Thymus (tissue), 11 donors: ENCODE data around the gene TMEM41B. TPM values are rescaled to one million over a fixed set of nuclear protein-coding genes. Genes with fewer than 3 reads are reported as not detected.
"Not testable (repeated sequence)": the region's sequence is repeated elsewhere in the genome, so short reads cannot be mapped to it uniquely, and the experiment has no call there.

ENCODE experiments used
- DNase-seq, 9 donors: peaks; one replicate each; pipeline ENCODE4 v3.0.0-alpha.2; 2013; ENCODE audit warnings: low spot score in 9 of 9, low read depth in 6 of 9, missing footprints in 1 of 9
- H3K27ac ChIP-seq, 2 donors: one replicate each; pipeline ENCODE4 v1.5.1; 2013; ENCODE audit warnings: control low read depth in 1 of 2, low read depth in 1 of 2, low read length in 1 of 2, mild to moderate bottlenecking in 1 of 2, moderate library complexity in 1 of 2
- H3K27me3 ChIP-seq, 2 donors: one replicate each; pipeline ENCODE4 v1.5.1; 2013; ENCODE audit warnings: low read length in 1 of 2; ENCODE audit not compliant: control insufficient read depth in 2 of 2, insufficient read depth in 1 of 2
- H3K36me3 ChIP-seq, 2 donors: one replicate each; pipeline ENCODE4 v1.5.1; 2013; ENCODE audit warnings: low read length in 1 of 2, mild to moderate bottlenecking in 1 of 2, moderate library complexity in 1 of 2; ENCODE audit not compliant: control insufficient read depth in 2 of 2, insufficient read depth in 2 of 2
- H3K4me1 ChIP-seq, 2 donors: one replicate each; pipeline ENCODE4 v1.5.1; 2013; ENCODE audit warnings: low read length in 2 of 2; ENCODE audit not compliant: control insufficient read depth in 2 of 2, insufficient read depth in 2 of 2
- H3K4me3 ChIP-seq, 2 donors: one replicate each; pipeline ENCODE4 v1.5.1; 2013; ENCODE audit warnings: low read length in 2 of 2, control low read depth in 1 of 2, mild to moderate bottlenecking in 1 of 2
- H3K9me3 ChIP-seq, 2 donors: one replicate each; pipeline ENCODE4 v1.5.1; 2013; ENCODE audit warnings: low read length in 1 of 2, mild to moderate bottlenecking in 1 of 2; ENCODE audit not compliant: control insufficient read depth in 2 of 2, insufficient read depth in 1 of 2
- WGBS: extraction: QIAGEN DNeasy Blood & Tissue Kit; methylation state at CpG from one replicate; pipeline ENCODE4 v1.1.7; 2013; 5-methylcytosine and 5-hydroxymethylcytosine counted together
- polyA plus RNA-seq: library from polyadenylated mRNA; stranded (reverse); fragments of 200-250 nt; gene quantifications from one replicate; pipeline ENCODE4 v1.2.3, GENCODE V29; 2013
- total RNA-seq: library from RNA; stranded (reverse); fragments of 120-200 nt; gene quantifications from one replicate; pipeline ENCODE4 v1.2.4, GENCODE V29; 2013
- donor health status: healthy.

Gene TMEM41B
- total and polyA plus RNA-seq, 2 donors = 24.9 to 36.6 TPM

DNA sequence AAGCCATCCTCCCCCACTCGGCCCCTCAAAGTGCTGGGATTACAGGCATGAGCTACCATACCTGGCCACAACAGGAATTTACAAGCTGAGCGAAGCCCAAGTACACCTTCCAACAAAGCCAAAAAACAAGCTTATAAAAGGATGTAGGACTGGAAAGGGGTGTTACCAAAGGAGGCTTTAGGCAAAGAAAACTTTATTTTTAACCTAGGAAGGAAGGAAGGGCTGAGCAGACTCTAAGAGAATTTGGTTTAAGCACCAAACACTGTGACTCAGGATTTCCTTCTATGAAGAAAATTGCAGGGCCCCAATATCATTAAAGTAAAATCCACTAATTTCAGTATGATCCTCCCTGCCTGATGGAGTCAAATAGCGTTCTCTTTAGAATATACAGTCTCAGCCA is 61.3 kb downstream of the TMEM41B start:
- Histone ChIP-seq H3K27ac (no peak overlapping the region), H3K4me1 (peaks cover 9 to 45% of the 10 kb centered on the region in 2 donors), H3K4me3 (no peak overlapping the region), H3K36me3 (no peaks in the 10 kb centered on the region), H3K27me3 (no peaks in the 10 kb centered on the region), H3K9me3 (no peaks in the 10 kb centered on the region)
- DNase-seq = no peak
- 48% methylated on average over 3 of the region's 3 CpGs for WGBS

DNA sequence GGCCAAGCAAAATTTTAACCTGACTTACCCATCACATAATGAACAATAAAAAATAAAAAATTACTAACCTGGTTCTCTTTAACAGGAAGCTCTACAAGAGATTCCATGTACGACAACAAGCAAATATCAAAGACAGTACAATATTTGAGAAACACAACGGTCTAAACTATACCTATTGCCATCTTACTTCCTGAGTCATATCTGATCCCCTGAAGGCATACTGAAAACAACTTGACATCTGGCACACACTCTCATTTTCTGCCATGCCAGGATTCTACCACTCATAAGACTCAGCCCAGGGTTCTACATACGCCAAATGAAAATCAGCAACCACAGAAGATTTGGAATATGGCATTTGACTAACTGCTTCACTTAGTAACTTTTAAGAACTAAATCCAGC is 63.1 kb downstream of the TMEM41B start:
- peak in 1 of 9 donors; percentile 49 for DNase-seq
- no peaks in the 10 kb centered on the region for H3K36me3 ChIP-seq
- H3K9me3 ChIP-seq = no peaks in the 10 kb centered on the region
- H3K27me3 ChIP-seq = no peaks in the 10 kb centered on the region
- no peak overlapping the region for H3K4me3 ChIP-seq
- H3K4me1 ChIP-seq = peaks cover 9 to 51% of the 10 kb centered on the region in 2 donors
- 22% methylated on average over 3 of the region's 3 CpGs for WGBS
- H3K27ac ChIP-seq = peak overlapping the region; percentile 42 to 58

GRCh38 chr11:9250139-9250582 is 64.2 kb downstream of the TMEM41B start:
- H3K27ac ChIP-seq = peak overlapping the region; percentile 60 to 66
- no peaks in the 10 kb centered on the region for H3K36me3 ChIP-seq
- H3K4me3 ChIP-seq = no peak overlapping the region
- peak in 7 of 9 donors; percentile 28 to 88 (median 68) for DNase-seq
- H3K27me3 ChIP-seq = no peaks in the 10 kb centered on the region
- WGBS = 3% methylated on average over 2 of the region's 2 CpGs
- no peaks in the 10 kb centered on the region for H3K9me3 ChIP-seq
- peaks cover 9 to 54% of the 10 kb centered on the region in 2 donors for H3K4me1 ChIP-seq

DNA sequence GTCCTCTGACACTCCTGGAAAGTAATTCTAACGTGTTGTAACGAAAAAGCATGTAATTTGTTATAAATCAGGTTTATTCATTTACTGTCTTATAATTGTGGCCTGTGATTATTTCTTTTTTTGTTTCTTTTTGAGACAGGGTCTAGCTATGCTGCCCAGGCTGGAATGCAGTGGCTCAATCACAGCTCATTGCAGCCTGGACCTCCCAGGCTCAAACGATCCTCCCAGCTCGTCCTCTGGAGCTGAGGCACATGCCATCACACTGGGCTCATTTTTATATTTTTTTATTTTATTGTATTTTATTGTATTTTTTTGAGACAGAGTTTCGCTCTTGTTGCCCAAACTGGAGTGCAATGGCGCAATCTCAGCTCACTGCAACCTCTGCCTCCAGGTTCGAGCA is 65.1 kb downstream of the TMEM41B start:
- no peaks in the 10 kb centered on the region for H3K9me3 ChIP-seq
- peaks cover 9 to 54% of the 10 kb centered on the region in 2 donors for H3K4me1 ChIP-seq
- H3K27me3 ChIP-seq = no peaks in the 10 kb centered on the region
- 96% methylated on average over 7 of the region's 7 CpGs for WGBS
- H3K4me3 ChIP-seq = no peak overlapping the region
- no peak overlapping the region for H3K27ac ChIP-seq
- DNase-seq = no peak
- H3K36me3 ChIP-seq = no peaks in the 10 kb centered on the region

- peaks cover 9 to 49% of the 10 kb centered on the region in 2 donors for H3K4me1 ChIP-seq
- H3K9me3 ChIP-seq = no peaks in the 10 kb centered on the region
- no peaks in the 10 kb centered on the region for H3K36me3 ChIP-seq
- DNase-seq = no peak
- no peaks in the 10 kb centered on the region for H3K27me3 ChIP-seq
- 98% methylated on average over 3 of the region's 3 CpGs for WGBS
- peak overlapping the region; percentile 38 to 73 for H3K27ac ChIP-seq
- H3K4me3 ChIP-seq = no peak overlapping the region
These were observed 66.5 kb downstream of the TMEM41B start for GRCh38 chr11:9247863-9248262.

DNA sequence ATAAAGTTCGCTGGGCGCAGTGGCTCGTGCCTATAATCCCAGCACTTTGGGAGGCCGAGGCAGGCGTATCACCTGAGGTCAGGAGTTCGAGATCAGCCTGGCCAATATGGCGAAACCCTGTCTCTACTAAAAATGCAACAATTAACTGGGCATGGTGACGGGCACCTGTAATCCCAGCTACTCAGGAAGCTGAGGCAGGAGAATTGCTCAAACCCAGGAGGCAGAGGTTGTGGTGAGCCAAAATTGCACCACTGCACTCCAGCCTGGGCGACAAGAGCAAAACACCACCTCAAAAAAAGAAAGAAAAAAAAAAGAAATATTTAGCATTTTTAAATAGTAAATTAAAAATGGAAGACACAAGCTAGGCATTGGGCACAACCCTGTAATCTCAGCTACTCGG is 78.2 kb downstream of the TMEM41B start:
- not testable (repeated sequence) for H3K4me1 ChIP-seq, H3K27me3 ChIP-seq, H3K27ac ChIP-seq, H3K36me3 ChIP-seq, H3K4me3 ChIP-seq, H3K9me3 ChIP-seq, DNase-seq
- WGBS = 93% methylated on average over 10 of the region's 10 CpGs

GRCh38 chr11:9232482-9232881 is 81.9 kb downstream of the TMEM41B start:
- H3K4me3 ChIP-seq = no peak overlapping the region
- no peak for DNase-seq
- peaks cover 0 to 8% of the 10 kb centered on the region in 2 donors for H3K4me1 ChIP-seq
- no peaks in the 10 kb centered on the region for H3K36me3 ChIP-seq
- peaks cover 0 to 9% of the 10 kb centered on the region in 2 donors for H3K9me3 ChIP-seq
- WGBS = 96% methylated on average over 3 of the region's 3 CpGs
- no peak overlapping the region for H3K27ac ChIP-seq
- no peaks in the 10 kb centered on the region for H3K27me3 ChIP-seq

DNA sequence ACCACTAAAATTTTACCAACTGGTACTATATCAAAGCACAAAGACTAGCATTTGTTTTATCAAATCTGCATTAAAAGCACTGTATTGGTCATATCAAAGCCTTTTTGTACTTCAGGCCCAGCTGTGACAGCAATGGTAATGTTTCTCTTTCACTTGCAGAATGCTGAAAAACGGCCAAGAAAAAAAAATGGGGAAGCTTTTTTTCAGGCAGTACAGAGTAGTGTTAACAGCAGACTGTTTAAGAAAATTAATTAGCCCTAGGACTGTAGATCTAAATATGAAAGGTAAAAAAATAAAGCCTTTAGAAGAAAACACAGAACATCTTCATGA is 82.6 kb downstream of the TMEM41B start:
- H3K27ac ChIP-seq = peak overlapping the region in 1 of 2 donors; percentile 70
- DNase-seq = peak in 2 of 9 donors; percentile 26 to 75
- no peaks in the 10 kb centered on the region for H3K27me3 ChIP-seq
- peaks cover 0 to 9% of the 10 kb centered on the region in 2 donors for H3K9me3 ChIP-seq
- H3K4me1 ChIP-seq = peaks cover 0 to 8% of the 10 kb centered on the region in 2 donors
- no peaks in the 10 kb centered on the region for H3K36me3 ChIP-seq
- peak overlapping the region in 1 of 2 donors; percentile 34 for H3K4me3 ChIP-seq
- WGBS = 1% methylated on average over 1 of the region's 1 CpG
